K562 (cell line): ENCODE results near the gene STX1A. TPM values are rescaled to one million over a fixed set of nuclear protein-coding genes. Genes with fewer than 3 reads are reported as not detected.
A peak's percentile ranks its signal among the peaks of the same experiment; 100 is the strongest.

Source experiments
- ATAC-seq: fragments of 200-7000 bp; cut with Tn5 transposase; 3 replicates; pipeline ENCODE4 v1.9.1; 2020; ENCODE audit warnings: moderate library complexity
- BruUV-seq: library from RNA; stranded (reverse); fragments of 400-500 nt; replicated peaks from 2 replicates; lab custom pipeline; 2021; lab: Mats Ljungman, UMichigan
- CTCF ChIA-PET: fragments of 300-600 bp; formaldehyde crosslinking; extraction: SDS; loops from one replicate; lab custom pipeline; 2021; ENCODE audit warnings: low intra/inter-chr PET ratio; lab: Yijun Ruan, JAX
- POLR2A ChIA-PET: fragments of 300-600, 350-650 bp; sonication (Branson Sonifier 250); formaldehyde crosslinking; extraction: SDS; loops from one replicate; lab custom pipeline; 2021; ENCODE audit warnings: antibody characterized with exemption, inconsistent platforms; lab: Yijun Ruan, JAX
- DNase-seq, 4 experiments: peaks; one replicate each; pipeline versions ENCODE4 v3.0.0 to v3.0.0-alpha.2; 2011 to 2018; ENCODE audit warnings: low spot score in 3 of 4, mixed read lengths in 3 of 4; ENCODE audit errors: extremely low read depth in 1 of 4
- FAIRE-seq: peaks from 2 replicates; lab custom pipeline; 2011; peaks lifted over from hg19 to GRCh38; lab: Jason Lieb, UNC
- H2AFZ ChIP-seq: 2 replicates; pipeline ENCODE4 v1.6.0; 2011; ENCODE audit warnings: low read depth, low read length, control low read depth, inconsistent platforms
- H3K27ac ChIP-seq: fragments of 200-600 bp; 3 replicates; pipeline ENCODE4 v1.8.0; 2011; ENCODE audit warnings: low read depth, mild to moderate bottlenecking, control low read depth, inconsistent platforms, low read length, moderate library complexity, mixed read lengths; ENCODE audit errors: extremely low read depth
- H3K27me3 ChIP-seq, 2 experiments: fragments of 300-600 bp in 1 of 2; 2 replicates in 1 of 2; 3 replicates in 1 of 2; pipeline versions ENCODE4 v1.6.0 to v1.8.0; 2011; ENCODE audit warnings: inconsistent platforms in 2 of 2, low read length in 2 of 2, mild to moderate bottlenecking in 1 of 2, mixed read lengths in 1 of 2, moderate library complexity in 1 of 2; ENCODE audit not compliant: control insufficient read depth in 2 of 2, insufficient read depth in 2 of 2
- H3K36me3 ChIP-seq: fragments of 300-600 bp; 3 replicates; pipeline ENCODE4 v1.8.0; 2011; ENCODE audit warnings: mild to moderate bottlenecking, low read length, inconsistent platforms; ENCODE audit not compliant: control insufficient read depth, insufficient read depth
- H3K4me1 ChIP-seq, 2 experiments: fragments of 200-600 bp in 1 of 2; replicated peaks in 1 of 2; 2 replicates in 1 of 2; 3 replicates in 1 of 2; pipeline versions ENCODE4 v1.5.1 to v1.8.0; 2011; ENCODE audit warnings: inconsistent platforms in 2 of 2, low read length in 2 of 2, mild to moderate bottlenecking in 1 of 2, mixed read lengths in 1 of 2, moderate library complexity in 1 of 2; ENCODE audit not compliant: control insufficient read depth in 2 of 2, insufficient read depth in 2 of 2
- H3K4me2 ChIP-seq: 2 replicates; pipeline ENCODE4 v1.6.1; 2011; ENCODE audit warnings: low read length, control low read depth, inconsistent platforms, mixed read lengths; ENCODE audit not compliant: insufficient read depth
- H3K4me3 ChIP-seq: fragments of 200-600 bp; sonication (generic), shearing (Covaris generic); 2 replicates; pipeline ENCODE4 v1.5.1; 2016; ENCODE audit warnings: control low read depth, inconsistent platforms
- H3K79me2 ChIP-seq: fragments of 200-600 bp; 3 replicates; pipeline ENCODE4 v1.8.0; 2011; ENCODE audit warnings: low read length, inconsistent platforms; ENCODE audit not compliant: control insufficient read depth, insufficient read depth
- H3K9ac ChIP-seq, 2 experiments: 2 replicates each; pipeline versions ENCODE4 v1.6.0 to v1.6.1; 2011; ENCODE audit warnings: low read depth in 2 of 2, low read length in 2 of 2, control low read depth in 1 of 2, inconsistent platforms in 1 of 2, mild to moderate bottlenecking in 1 of 2, mixed read lengths in 1 of 2; ENCODE audit not compliant: insufficient read depth in 1 of 2
- H3K9me1 ChIP-seq: one replicate; pipeline ENCODE4 v1.6.0; 2011; ENCODE audit warnings: inconsistent platforms, mild to moderate bottlenecking, low read length, moderate library complexity; ENCODE audit not compliant: control insufficient read depth, insufficient read depth
- H3K9me3 ChIP-seq: replicated peaks from 2 replicates; pipeline ENCODE4 v1.5.1; 2011; ENCODE audit warnings: low read depth, low read length, inconsistent platforms; ENCODE audit not compliant: control insufficient read depth, insufficient read depth
- H4K20me1 ChIP-seq: replicated peaks from 2 replicates; pipeline ENCODE4 v1.6.1; 2011; ENCODE audit warnings: low read length, inconsistent platforms, mixed read lengths; ENCODE audit not compliant: control insufficient read depth, insufficient read depth
- ARID4B ChIP-seq: sonication (generic); formaldehyde crosslinking; IDR thresholded peaks from 2 replicates; pipeline ENCODE4 v1.8.0; 2022; ENCODE audit warnings: mild to moderate bottlenecking, missing genetic modification reagents
- ATF4 ChIP-seq: fragments of 450-650 bp; formaldehyde crosslinking; IDR thresholded peaks from 2 replicates; pipeline ENCODE4 v1.4.0; 2022; ENCODE audit warnings: mild to moderate bottlenecking, moderate library complexity
- ETS1 ChIP-seq: conservative IDR thresholded peaks from 2 replicates; pipeline ENCODE4 v1.6.1; 2011; ENCODE audit warnings: low read depth, mild to moderate bottlenecking, low read length; ENCODE audit not compliant: control insufficient read depth
- ETV5 ChIP-seq: sonication (generic); formaldehyde crosslinking; IDR thresholded peaks from 2 replicates; pipeline ENCODE4 v1.4.0; 2020; ENCODE audit warnings: low read depth, mild to moderate bottlenecking, missing genetic modification reagents
- MCM2 ChIP-seq: fragments of 450-650 bp; IDR thresholded peaks from 2 replicates; pipeline ENCODE4 v1.6.1; 2017; ENCODE audit warnings: low read depth, mild to moderate bottlenecking
- RBBP5 ChIP-seq: fragments of 200-600 bp; sonication (generic); IDR thresholded peaks from 2 replicates; pipeline ENCODE4 v1.6.1; 2012; ENCODE audit warnings: borderline replicate concordance, mild to moderate bottlenecking, low read length, control low read depth, inconsistent platforms; ENCODE audit not compliant: insufficient read depth, poor library complexity, severe bottlenecking
- ZNF124 ChIP-seq: sonication (generic); formaldehyde crosslinking; IDR thresholded peaks from 2 replicates; pipeline ENCODE4 v1.8.1; 2022; ENCODE audit warnings: missing genetic modification reagents
- ZNF408 ChIP-seq: fragments of 250-450 bp; sonication (Bioruptor Pico); IDR thresholded peaks from 2 replicates; pipeline ENCODE4 v1.4.0; 2020; ENCODE audit warnings: low read depth, mild to moderate bottlenecking, moderate library complexity
- ZNF766 ChIP-seq: fragments of 200-800 bp; sonication (Bioruptor generic); conservative IDR thresholded peaks from 2 replicates; pipeline ENCODE4 v1.6.1; 2016; ENCODE audit warnings: missing genetic modification characterization, missing compliant biosample characterization
- whole genome bisulfite sequencing: fragments of 100-300 bp; shearing (Covaris generic); methylation state at CpG from one replicate; pipeline ENCODE4 v1.1.6; 2016; ENCODE audit warnings: low coverage, mixed read lengths; ENCODE audit not compliant: insufficient coverage; ENCODE audit errors: missing lambda C conversion rate; 5-methylcytosine and 5-hydroxymethylcytosine counted together
- in situ Hi-C: fragments of 300-500 bp; cut with MboI; formaldehyde crosslinking; loops from 4 replicates; pipeline ENCODE4 v1.15.0; 2018; ENCODE audit warnings: inconsistent platforms, mixed read lengths
- intact Hi-C: fragments of 100-400 bp; cut with micrococcal nuclease; formaldehyde crosslinking; loops from 2 replicates; pipeline ENCODE4 v1.14.2; 2022
- polyA plus RNA-seq, 8 experiments: library from polyadenylated mRNA; depleted of rRNA in 4 of 8; stranded (reverse) in 5 of 8; unstranded in 3 of 8; fragments of >200 nt; fragmentation: Nextera tagmentation in 2 of 8; fragmentation: Illumina TruSeq in 1 of 8; extraction: Ambion mirVana in 2 of 8; extraction: Trizol in 1 of 8; gene quantifications; 2 replicates each; pipeline versions ENCODE4 v1.2.1 to v1.2.3, GENCODE V29; 2011 to 2014; ENCODE audit warnings: inconsistent platforms in 1 of 8, missing spikeins in 1 of 8
- total RNA-seq, 7 experiments: library from RNA; depleted of rRNA in 6 of 7; stranded (reverse); fragments of >200 nt in 6 of 7; fragmentation: Illumina TruSeq in 2 of 7; extraction: Trizol in 2 of 7; gene quantifications; 2 replicates each; pipeline versions ENCODE4 v1.2.1 to v1.2.3, GENCODE V29; 2011 to 2021; ENCODE audit warnings: low replicate concordance in 1 of 7

STX1A gene
- total and polyA plus RNA-seq, 9 of the 15 experiments (the other 6 are each of a cell fraction or from before 2014, with no cell fraction given) = 0.04 to 15.1 (median 6.3) TPM

- no peak for TF ChIP-seq ETS1
- TF ChIP-seq, all 486 proteins: peak for 0
Observed at GRCh38 chr7:73740771-73741170, 21.3 kb upstream of the STX1A start (continued).

- H3K4me2 ChIP-seq = no peak overlapping the region
- peaks cover 24% of the 10 kb centered on the region for H3K36me3 ChIP-seq
- FAIRE-seq = no peak
- ChIA-PET POLR2A (interaction anchor here (0.6 to 2.3 kb wide), 2 partner anchors 8 to 104 kb away, joined by 3 to 9 read pairs; no protein-coding TSS in a partner anchor), CTCF (no interaction called here)
- no peak for DNase-seq
- intact Hi-C loops = no loop called here
- no peak overlapping the region for H3K27ac ChIP-seq
- no peak for ATAC-seq
- WGBS = 93% methylated on average over 7 of the region's 7 CpGs
- peaks cover 19% of the 10 kb centered on the region for H3K79me2 ChIP-seq
- H3K27me3 ChIP-seq = no peaks in the 10 kb centered on the region
- H3K4me1 ChIP-seq = peaks cover 2 to 52% of the 10 kb centered on the region in 2 experiments; a peak in 4 of 5 replicates
- BruUV-seq = no TSS peak
- H3K9me1 ChIP-seq = peaks cover 4% of the 10 kb centered on the region
- no peak overlapping the region for H2AFZ ChIP-seq
- peaks cover 17% of the 10 kb centered on the region; the same call in 1 of the 2 replicates for H4K20me1 ChIP-seq
- H3K9ac ChIP-seq = peak overlapping the region in 1 of 2 experiments; percentile 80; a peak in 1 of 4 replicates
- H3K4me3 ChIP-seq = no peak overlapping the region
- in situ Hi-C loops = loop anchor here (5.0 kb wide), 1 partner anchor 117 kb away; no protein-coding TSS in a partner anchor
- H3K9me3 ChIP-seq = no peaks in the 10 kb centered on the region
- TF ChIP-seq ZNF124 (CRISPR knock-in tag) (no peak), ZNF766 (no peak), ZNF408 (CRISPR knock-in tag) (no peak), ETV5 (CRISPR knock-in tag) (no peak), ATF4 (CRISPR knock-in tag) (no peak), RBBP5 (no peak), MCM2 (no peak), ARID4B (CRISPR knock-in tag) (no peak)
Observed at GRCh38 chr7:73740212-73740611, 20.7 kb upstream of the STX1A start.
